ENCODE results near the gene MAP3K4. TPM values are rescaled to one million over a fixed set of nuclear protein-coding genes. Genes with fewer than 3 reads are reported as not detected.
"Not testable (repeated sequence)": the region's sequence is repeated elsewhere in the genome, so short reads cannot be mapped to it uniquely, and the experiment has no call there.

Gene MAP3K4
- total RNA-seq, 1 donor from 2014 or later: 95.0 TPM

DNA sequence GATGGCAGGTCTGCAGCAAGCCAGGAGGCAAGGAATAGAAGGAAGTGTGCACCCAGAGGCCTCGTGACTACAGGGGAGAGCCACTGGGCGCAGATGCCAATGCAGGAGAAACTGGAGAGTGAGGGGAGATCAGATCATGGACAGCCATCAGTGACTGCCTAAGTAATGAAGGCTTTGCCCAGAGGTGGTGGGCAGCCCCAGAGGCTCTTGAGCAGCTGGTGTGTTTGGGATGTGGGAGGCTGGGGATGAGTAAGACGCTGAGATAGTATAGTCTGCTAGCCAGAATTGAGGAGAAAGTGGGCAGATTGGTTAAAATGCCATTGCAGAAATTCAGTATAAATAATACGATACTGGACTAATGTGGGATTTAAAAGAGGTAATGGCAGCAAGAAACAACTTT is 111.9 kb downstream of the MAP3K4 start:
- DNase-seq (ENCODE audit: low spot score) (no peak), ATAC-seq (no peak)
- intact Hi-C loops (cut with DNase I): no loop called here

DNA sequence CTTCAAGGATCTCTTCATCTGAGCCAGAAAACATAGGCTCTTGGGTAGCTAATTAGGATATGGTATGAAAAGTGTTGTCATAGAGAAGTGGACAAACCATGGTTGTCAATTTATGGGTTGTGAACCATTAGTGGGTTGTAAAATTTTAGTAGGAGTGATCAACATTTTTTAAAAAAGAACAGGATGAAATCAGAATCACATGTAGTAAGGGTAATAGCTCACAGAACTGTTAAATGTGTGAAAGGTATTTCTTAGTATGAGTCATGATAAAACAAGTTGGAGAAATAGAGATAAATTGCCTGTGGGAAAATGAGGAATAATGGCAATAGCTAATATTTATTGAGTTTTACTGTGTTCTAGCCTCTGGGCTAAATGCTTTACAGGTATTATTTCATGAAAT is 113.4 kb downstream of the MAP3K4 start:
- ATAC-seq: no peak
- DNase-seq (ENCODE audit: low spot score): no peak
- intact Hi-C loops (cut with DNase I): no loop called here

DNA sequence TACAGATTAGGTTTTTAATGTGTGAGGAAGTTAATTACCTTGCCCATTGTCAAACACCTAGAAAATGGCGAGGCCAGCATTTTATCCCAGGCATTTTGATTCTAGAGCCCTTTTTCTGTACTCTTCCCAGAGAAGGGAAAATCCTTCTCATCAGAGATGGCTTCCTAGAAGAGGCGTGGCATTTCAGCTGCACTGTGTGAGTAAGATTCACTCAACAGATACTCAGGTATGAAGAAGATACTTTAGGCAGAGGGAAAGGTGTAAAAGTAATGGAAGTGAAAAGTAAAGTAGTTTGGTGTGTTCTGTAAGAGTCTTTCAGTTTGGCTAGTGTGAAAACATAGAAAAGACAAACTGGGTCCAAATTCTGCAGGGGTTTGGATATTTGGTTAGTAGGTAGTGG is 113.8 kb downstream of the MAP3K4 start:
- intact Hi-C loops (cut with DNase I): no loop called here
- ATAC-seq: no peak
- no peak for DNase-seq (ENCODE audit: low spot score)

DNA sequence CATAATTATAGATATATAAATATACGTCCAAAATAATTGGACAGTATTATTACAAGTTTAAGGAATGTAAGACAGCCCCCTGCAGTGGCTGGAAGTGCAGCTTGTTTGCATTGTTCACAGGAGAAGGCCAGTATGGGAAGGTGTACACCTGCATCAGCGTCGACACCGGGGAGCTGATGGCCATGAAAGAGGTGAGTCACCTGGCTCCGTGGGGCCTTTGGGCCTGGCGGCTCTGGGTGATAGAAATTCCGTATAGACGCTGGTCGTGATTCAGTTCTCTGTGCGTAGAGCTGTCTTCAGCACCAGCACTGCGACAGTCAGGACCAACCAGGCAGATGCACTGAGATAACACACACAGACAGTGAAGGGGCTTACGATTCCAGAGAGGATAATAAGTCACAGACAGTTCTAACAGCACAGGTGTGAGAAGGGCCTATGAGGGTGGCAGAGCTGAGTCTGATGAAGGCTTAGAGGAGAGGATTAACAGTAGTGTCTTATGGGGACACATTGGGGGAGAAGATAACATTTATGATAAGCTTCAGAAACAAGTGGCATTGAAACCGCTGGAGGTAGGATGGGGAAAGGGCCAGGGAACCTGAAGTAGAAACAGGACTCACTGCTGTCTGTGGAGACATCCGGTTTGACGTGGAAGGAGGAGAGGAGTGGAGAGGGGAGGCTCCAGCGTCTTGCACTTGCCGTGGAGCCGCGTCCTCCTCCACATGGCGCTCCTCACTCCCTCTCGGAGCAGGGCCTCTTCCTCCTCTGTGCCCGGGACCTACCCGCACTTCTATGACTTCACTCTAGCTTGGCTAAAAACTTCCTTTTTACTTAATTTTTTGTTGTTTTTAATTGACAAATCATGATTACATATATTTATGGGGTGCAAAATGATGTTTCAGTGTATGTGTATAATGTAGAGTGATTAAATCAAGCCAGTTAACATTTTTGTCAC is 116.5 kb downstream of the MAP3K4 start:
- ATAC-seq: no peak

DNA sequence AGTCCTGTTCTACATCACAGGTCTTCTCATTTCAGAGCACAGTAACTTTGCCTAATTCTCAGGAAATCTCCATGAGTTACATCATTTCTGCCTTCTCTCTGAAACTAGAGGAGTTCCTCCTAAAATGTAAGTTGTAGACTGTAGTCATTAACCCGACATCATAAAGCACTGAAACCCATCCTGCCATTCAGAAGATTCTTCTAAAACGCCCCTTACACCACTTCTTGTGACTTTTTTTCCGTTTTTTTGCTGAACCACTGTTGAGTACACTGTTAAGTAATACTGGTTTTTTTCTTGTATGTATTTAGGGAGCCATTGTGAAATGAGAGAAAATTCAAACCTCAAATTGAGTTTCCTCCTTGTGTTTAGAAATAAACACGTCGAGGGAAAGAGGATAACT is 117.3 kb downstream of the MAP3K4 start:
- ATAC-seq (no peak), DNase-seq (ENCODE audit: low spot score) (no peak)
- intact Hi-C loops (cut with DNase I): no loop called here

More for the DNA sequence above, 116.5 kb downstream of the MAP3K4 start:
- intact Hi-C loops (cut with DNase I): no loop called here
- no peak for DNase-seq (ENCODE audit: low spot score)

DNA sequence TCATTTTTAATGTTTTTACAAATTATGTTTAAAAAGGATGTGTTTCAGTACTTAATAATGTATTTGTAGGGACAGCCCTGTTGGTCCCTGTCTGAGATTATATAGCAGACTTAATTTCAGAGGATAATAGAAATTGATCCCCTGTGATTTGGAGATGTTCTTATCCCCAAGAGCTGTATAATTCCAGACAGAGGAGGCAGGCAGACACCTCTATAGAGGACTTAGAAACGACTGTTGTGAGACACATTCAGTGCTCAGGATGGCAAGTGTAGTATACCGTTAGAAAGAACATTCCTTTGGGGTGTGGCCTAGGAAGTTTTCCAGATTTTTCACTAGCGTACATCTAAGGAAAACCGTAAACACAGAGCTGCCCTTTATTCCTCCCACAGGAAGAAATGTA is 117.8 kb downstream of the MAP3K4 start:
- intact Hi-C loops (cut with DNase I): no loop called here
- no peak for ATAC-seq
- no peak for DNase-seq (ENCODE audit: low spot score)

DNA sequence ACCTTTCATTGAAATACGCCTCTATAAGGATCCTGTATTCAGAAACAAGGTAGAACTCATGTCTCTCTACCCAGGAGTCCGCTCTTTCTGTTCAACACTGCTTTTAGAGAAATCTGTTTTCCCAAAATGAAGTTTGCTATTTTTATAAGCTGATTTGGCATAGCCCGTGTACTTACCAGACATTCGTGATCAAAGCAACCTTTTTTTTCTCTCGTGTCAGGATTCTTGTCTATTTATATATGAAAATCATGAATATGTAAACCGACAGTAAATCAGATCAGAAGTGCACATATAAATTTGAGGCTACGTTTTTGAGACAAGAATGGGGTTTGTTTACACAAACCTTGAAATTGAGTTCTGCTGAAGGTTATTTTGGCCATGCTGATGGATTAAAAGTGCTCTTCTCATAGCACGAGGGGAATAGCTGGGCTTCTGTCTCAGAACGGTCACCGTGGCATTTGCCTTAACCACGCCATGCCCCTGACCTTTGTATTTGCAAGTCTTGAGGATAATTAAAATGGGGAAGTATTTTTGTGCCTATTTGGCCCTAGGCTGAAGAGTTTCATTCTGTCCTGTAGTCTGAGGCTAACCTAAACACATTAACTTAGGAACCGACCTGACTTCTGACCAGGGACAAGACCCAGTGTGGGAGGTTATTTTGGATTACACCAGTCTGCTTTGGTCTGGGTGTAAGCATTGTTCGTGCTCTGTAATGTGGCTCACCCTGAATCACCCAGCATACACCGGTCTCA is 118.6 kb downstream of the MAP3K4 start:
- ATAC-seq: no peak
- intact Hi-C loops (cut with DNase I): no loop called here
- DNase-seq (ENCODE audit: low spot score): no peak

DNA sequence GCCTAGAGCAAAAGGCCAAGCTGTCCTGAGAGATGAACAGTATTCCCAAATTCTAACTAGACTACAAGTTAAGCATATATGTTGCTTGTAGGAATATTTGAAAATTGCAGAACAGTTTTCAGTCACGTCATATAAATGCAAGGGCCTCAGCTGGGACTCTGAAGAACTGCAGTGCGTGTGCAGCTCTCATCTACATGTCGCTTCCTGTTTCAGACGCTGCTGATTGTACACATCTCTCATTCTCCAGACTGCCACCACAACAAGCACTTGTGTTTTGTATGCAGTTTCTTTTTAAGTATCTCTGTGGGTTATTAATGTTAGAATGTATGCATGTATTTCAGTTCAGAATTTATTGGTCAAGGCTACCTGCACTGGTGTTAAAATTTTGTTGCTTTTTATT is 119.7 kb downstream of the MAP3K4 start:
- intact Hi-C loops (cut with DNase I): no loop called here
- ATAC-seq: no peak

DNA sequence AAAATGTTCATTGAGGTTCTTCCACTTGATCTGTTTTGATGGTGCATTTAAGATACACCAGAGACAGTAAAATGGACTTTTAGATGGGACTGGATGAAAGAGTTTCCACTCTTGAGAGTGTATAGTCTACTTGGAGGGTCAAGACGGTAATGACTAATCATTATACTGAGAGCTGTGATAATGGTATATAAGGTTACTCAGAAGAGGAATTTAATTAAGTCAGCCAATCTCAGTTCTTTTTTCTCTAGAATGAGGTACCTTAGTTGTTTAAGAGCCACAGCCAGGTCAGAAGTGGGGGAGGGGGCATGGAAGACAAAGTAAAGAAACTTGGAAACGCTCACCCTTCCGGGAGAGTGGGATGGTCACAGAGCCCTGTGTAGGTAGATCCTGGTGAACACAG is 123.9 kb downstream of the MAP3K4 start:
- intact Hi-C loops (cut with DNase I): no loop called here
- DNase-seq (ENCODE audit: low spot score): no peak
- ATAC-seq: no peak

More for the DNA sequence above, 119.7 kb downstream of the MAP3K4 start:
- DNase-seq (ENCODE audit: low spot score): no peak

DNA sequence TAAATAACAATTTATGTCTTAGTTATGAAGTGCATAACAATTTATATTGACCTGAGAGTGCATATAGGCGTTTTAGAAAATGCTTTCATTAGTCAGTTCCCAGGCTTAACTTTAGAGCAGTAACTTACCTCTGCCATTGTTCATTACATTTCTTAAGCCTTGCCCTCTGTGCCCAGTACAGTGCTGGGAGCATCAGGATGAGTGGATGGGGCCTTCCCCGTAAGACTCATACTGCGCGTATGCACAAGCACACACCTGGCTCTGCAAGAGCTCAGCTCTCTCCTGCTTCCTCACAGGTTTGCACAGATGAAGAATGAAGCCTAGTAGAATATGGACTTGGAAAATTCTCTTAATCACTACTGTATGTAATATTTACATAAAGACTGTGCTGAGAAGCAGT is 125.0 kb downstream of the MAP3K4 start:
- DNase-seq (ENCODE audit: low spot score) (no peak), ATAC-seq (no peak)
- intact Hi-C loops (cut with DNase I): no loop called here

DNA sequence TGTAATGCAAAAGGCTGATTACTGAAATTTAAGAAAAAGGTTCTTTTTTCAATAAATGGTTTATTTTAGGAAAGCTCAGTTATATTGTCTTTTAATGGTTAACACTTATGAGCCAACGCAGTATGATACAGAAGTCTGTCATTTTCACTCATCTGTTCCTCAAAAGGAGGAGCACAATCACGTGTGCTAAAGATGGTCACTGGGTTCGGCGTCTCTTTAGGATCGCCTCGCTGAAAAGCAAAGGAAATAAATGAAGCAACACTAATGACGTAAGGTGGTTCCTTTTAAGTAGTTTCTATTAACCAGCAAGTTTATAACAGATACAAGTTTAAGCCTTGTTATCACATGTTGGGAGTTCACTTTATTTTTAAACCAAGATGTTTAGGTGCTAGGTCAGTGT is 125.7 kb downstream of the MAP3K4 start:
- DNase-seq (ENCODE audit: low spot score): no peak
- intact Hi-C loops (cut with DNase I): no loop called here
- peak; percentile 77 for ATAC-seq

DNA sequence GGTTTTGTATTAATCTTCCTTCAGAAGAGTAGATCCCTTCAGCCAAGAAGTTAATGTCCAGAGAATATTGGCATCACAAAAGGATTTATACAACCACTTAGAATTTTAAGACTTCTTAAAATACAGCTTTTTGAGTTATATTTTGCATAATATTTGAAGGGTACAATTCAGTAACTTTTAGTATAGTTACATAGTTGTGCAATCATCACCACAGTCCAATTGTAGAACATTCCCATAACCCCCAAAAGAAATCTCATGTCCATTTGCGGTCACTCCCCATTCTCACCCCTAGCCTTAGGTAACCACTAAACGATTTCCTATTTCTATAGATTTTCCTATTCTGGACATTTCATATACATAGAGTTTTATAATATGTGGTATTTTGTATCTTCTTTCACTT is 126.4 kb downstream of the MAP3K4 start:
- DNase-seq (ENCODE audit: low spot score) (no peak), ATAC-seq (no peak)
- intact Hi-C loops (cut with DNase I): no loop called here

DNA sequence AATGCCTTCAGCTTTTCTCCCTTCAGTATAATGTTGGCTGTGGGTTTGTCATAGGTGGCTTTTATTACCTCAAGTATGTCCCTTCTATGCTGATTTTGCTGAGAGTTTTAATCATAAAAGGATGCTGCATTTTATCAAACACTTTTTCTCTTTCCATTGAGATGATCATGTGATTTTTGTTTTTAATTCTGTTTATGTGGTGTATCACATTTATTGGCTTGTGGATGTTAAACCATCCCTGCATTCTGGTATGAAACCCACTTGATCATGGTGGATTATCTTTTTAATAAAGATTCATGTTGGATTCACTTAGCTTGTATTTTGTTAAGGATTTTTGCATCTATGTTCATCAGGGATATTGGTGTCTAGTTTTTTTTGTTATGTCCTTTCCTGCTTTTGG is 131.8 kb downstream of the MAP3K4 start:
- intact Hi-C loops (cut with DNase I); DNase-seq (ENCODE audit: low spot score); ATAC-seq: not testable (repeated sequence)

DNA sequence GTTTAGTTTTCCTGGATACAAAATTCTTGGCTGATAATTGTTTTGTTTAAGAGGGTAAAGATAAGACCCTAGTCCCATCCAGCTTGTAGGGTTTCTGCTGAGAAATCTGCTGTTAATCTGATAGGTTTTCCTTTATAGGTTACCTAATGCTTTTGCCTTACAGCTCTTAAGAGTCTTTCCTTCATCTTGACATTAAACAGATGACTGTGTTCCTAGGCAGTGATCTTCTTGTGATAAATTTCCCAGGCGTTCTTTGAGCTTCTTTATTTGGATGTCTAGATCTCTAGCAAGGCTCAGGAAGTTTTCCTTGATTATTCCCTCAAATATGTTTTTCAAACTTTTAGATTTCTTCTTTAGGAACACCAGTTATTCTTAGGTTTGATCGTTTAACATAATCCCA is 134.0 kb downstream of the MAP3K4 start:
- DNase-seq (ENCODE audit: low spot score): no peak
- intact Hi-C loops (cut with DNase I): no loop called here
- no peak for ATAC-seq

DNA sequence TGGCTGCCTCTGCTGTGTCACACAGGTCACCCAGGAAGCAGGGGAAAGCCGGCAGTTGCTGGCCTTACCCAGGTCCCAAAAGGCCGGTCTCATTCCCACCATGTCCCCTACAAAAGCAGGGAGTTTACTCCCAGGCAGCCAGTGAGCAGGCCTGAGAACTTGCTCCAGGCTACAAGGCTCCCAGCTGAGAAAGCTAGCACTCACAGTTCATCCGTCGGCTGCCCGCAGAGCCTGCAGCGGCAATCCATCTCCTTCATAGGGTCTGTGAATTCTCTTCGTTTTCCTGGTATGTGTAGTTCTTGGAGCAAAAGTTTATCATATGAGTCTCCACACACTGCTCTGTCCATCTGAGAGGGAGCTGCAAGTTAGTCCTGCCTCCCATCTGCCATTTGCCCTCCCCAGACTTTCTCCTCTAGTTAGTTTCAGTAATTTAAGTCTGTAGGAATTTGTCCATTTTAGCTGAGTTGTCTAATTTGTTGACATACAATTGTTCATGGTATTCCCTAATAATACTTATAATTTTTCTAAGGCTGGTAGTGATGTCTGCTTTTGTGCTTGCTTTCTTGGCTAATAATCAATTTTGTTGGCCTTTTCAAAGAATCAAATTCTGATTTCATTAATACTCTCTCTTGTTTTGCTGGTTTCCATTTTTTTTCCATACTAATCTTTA is 135.6 kb downstream of the MAP3K4 start:
- ATAC-seq (no peak), DNase-seq (ENCODE audit: low spot score) (no peak)
- intact Hi-C loops (cut with DNase I): no loop called here

DNA sequence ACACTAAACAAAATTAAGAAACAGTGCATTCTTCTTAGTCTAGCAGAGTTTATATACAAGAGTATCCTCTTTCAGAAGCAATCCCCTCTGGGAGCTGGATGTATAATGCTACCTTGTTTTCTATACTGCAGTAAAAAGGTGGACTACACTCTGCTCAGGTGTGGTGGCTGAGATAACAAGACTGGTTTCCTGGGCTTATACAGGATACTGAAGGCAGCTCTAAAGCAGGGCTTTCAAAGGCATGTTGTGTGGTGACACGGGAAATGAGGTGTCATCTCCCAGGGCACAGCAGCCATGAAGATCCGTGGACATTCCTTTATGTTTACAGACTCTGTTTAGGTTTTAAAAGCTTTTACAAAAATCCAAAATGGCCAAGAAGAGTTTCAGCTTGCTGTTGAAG is 136.7 kb downstream of the MAP3K4 start:
- DNase-seq (ENCODE audit: low spot score) (no peak), ATAC-seq (no peak)
- intact Hi-C loops (cut with DNase I): no loop called here

DNA sequence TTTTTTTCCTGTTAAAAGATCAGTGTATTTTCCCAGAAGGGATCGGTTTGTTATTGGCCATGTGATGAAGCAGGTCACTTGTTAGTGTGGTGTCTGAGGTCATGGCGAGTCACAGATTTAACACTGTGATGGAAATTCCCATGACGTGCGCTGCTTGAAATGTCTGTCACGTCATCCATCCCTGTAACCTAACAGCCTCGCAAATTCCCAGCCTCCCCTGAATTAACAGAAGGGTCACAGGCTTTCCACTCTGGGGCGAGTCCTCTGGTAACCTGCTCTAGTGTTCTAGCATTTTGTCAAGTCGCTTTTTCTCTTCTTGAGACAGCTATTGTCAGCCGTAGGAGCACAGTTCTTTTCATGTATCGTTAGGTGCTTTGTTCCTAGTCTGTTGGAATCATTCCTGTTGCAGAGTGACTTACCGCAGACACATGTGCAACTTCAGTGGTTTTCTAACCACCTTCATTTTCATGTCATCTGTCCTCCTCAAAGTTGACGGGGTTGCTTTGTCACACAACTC is 137.2 kb downstream of the MAP3K4 start:
- ATAC-seq (no peak), DNase-seq (ENCODE audit: low spot score) (no peak)
- intact Hi-C loops (cut with DNase I): no loop called here

DNA sequence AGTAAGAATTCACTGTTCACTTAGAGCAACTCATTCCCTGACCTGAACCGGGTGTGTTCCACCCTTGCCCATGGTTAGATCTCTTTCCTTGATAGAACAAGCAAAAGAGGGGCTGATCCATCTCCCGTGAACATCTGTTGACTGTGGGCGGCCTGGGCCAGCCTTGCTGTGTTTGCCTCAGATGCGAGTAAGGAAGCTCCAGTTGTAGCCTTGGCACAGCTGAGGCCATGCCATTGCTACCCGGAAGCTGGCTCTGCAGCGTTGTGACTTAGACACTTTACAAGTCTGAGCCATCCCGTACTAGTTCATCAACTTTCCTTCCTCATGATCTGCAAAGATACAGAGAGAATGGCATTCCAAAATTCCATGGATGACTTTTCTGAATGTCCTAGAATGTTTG is 139.0 kb downstream of the MAP3K4 start:
- DNase-seq (ENCODE audit: low spot score) (no peak), ATAC-seq (no peak)
- intact Hi-C loops (cut with DNase I): no loop called here

DNA sequence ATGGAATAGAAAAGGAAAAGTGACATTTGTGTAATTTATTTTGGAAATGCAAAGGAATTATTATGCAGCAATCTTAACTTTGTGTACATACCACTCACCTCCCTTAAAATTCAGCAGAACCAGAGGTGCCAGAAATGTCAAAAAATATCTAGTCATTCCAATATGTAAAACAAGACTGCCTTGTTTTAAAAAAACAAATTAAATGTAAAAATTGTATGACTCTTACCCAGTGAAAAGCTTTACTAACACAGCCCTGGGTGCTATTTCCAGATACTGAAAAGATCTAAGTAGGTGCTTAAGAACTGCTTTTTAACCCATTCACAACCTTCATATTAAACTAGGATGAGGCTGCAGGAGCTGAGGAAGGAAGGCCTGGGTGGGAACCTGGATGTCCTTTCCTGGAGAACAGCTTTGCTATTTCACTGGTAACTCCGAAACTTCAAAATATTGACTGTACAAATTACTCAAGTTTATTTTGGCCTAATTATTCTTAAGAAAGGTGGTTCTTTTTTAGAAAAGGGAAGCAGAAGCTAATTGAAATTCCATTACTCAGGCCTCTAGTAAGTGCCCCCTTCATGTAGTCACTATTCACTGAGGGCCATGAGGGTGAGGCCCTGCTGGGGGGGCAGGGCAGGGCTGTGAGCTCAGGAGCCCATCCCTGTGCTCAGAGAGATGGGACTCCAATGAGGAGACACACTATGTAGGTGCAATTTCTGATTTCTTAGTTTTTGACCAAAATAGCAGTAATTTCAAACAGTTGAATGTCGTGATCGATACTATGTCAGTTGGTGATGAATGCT is 139.6 kb downstream of the MAP3K4 start:
- ATAC-seq (no peak), DNase-seq (ENCODE audit: low spot score) (no peak)
- intact Hi-C loops (cut with DNase I): no loop called here
